ENCODE data around the gene CMIP.
"Not testable (repeated sequence)": the region's sequence is repeated elsewhere in the genome, so short reads cannot be mapped to it uniquely, and the experiment has no call there.

GRCh38 chr16:81422153-81422552 lies 22.5 kb upstream of the CMIP start:
- TF ChIP-seq, protein P1, sequence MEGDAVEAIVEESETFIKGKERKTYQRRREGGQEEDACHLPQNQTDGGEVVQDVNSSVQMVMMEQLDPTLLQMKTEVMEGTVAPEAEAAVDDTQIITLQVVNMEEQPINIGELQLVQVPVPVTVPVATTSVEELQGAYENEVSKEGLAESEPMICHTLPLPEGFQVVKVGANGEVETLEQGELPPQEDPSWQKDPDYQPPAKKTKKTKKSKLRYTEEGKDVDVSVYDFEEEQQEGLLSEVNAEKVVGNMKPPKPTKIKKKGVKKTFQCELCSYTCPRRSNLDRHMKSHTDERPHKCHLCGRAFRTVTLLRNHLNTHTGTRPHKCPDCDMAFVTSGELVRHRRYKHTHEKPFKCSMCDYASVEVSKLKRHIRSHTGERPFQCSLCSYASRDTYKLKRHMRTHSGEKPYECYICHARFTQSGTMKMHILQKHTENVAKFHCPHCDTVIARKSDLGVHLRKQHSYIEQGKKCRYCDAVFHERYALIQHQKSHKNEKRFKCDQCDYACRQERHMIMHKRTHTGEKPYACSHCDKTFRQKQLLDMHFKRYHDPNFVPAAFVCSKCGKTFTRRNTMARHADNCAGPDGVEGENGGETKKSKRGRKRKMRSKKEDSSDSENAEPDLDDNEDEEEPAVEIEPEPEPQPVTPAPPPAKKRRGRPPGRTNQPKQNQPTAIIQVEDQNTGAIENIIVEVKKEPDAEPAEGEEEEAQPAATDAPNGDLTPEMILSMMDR (IDR thresholded peaks at IDR 0.05), result not testable (repeated sequence)
- TF ChIP-seq POLR2A (IDR thresholded peaks at IDR 0.05), result not testable (repeated sequence)

All from right lobe of liver (tissue), 4 donors.